Adrenal gland (tissue), 12 donors: ENCODE results near the gene BICD1. TPM values are rescaled to one million over a fixed set of nuclear protein-coding genes. Genes with fewer than 3 reads are reported as not detected.

Experiments
- DNase-seq, 7 donors: peaks; one replicate each; pipeline ENCODE4 v3.0.0-alpha.2; 2019 to 2020
- H3K27ac ChIP-seq, 5 donors: fragments of 200-600 bp; sonication (generic) in 4 of 5; 1 replicate in 3 of 5; 2 replicates in 2 of 5; pipeline versions ENCODE4 v1.5.1 to v1.8.0; 2016 to 2020; ENCODE audit warnings: mild to moderate bottlenecking in 1 of 5
- H3K27me3 ChIP-seq: fragments of 200-600 bp; 2 replicates; pipeline ENCODE4 v1.8.0; 2021
- H3K36me3 ChIP-seq, 2 donors: fragments of 200-600 bp; replicated peaks in 1 of 2; 1 replicate in 1 of 2; 2 replicates in 1 of 2; pipeline versions ENCODE4 v1.5.1 to v1.8.0; 2018 to 2022
- H3K4me1 ChIP-seq, 2 donors: fragments of 200-600 bp; replicated peaks in 1 of 2; 1 replicate in 1 of 2; 2 replicates in 1 of 2; pipeline versions ENCODE4 v1.5.1 to v1.8.0; 2018 to 2021
- H3K4me3 ChIP-seq, 4 donors: fragments of 200-600 bp; sonication (generic) in 3 of 4; one replicate each; pipeline ENCODE4 v1.5.1; 2016 to 2018
- H3K9me3 ChIP-seq, 3 donors: fragments of 200-600 bp; sonication (generic) in 1 of 3; replicated peaks in 1 of 3; 1 replicate in 2 of 3; 2 replicates in 1 of 3; pipeline versions ENCODE4 v1.5.1 to v1.8.0; 2016 to 2021
- POLR2A ChIP-seq, 2 donors: fragments of 450-650 bp; IDR thresholded peaks; one replicate each; pipeline ENCODE4 v1.6.1; 2017; ENCODE audit warnings: antibody characterized with exemption in 2 of 2, mild to moderate bottlenecking in 2 of 2, moderate library complexity in 1 of 2
- WGBS, 4 donors: extraction: QIAGEN DNeasy Blood & Tissue Kit in 2 of 4; methylation state at CpG; one replicate each; pipeline versions ENCODE4 v1.1.5 to v1.1.7; 2013 to 2017; 5-methylcytosine and 5-hydroxymethylcytosine counted together
- intact Hi-C, 2 donors: fragments of 100-400 bp; cut with DNase I; formaldehyde crosslinking; loops; one replicate each; pipeline versions ENCODE4 v1.14.1 to v1.15.0; 2022 to 2023
- polyA plus RNA-seq, 3 donors: library from polyadenylated mRNA; stranded (reverse); fragments of 200-250 nt in 2 of 3; fragments of 350-450 nt in 1 of 3; fragmentation: Illumina TruSeq in 1 of 3; extraction: RNeasy Lipid Tissue Mini Kit (QIAGEN cat#74804) in 1 of 3; gene quantifications; one replicate each; pipeline ENCODE4 v1.2.3, GENCODE V29; 2013 to 2014
- total RNA-seq, 9 donors: library from RNA; depleted of rRNA in 4 of 9; stranded (reverse); fragments of >200 nt in 4 of 9; fragments of 120-200 nt in 1 of 9; fragmentation: NEBNext Ultra II Directional in 1 of 9; extraction: Animal tissue kit (Norgen Biotek cat#: 25700) in 1 of 9; gene quantifications; one replicate each; pipeline versions ENCODE4 v1.1.0 to v1.2.4, GENCODE V29; 2013 to 2023
- TF ChIP-seq, protein P1 (sequence below), 6 experiments: fragments of 450-650 bp in 4 of 6; fragments of 200-600 bp in 2 of 6; sonication (generic) in 1 of 6; IDR thresholded peaks; 1 replicate in 5 of 6; 2 replicates in 1 of 6; pipeline versions ENCODE4 v1.5.1 to v1.8.0; 2016 to 2021; ENCODE audit warnings: antibody characterized with exemption in 6 of 6, mild to moderate bottlenecking in 2 of 6, moderate library complexity in 1 of 6
- donor health status: healthy with polysubstance abuse.
- donor health status: Bipolar disorder and iron deficiency.
- donor health status: DM: yes; HTN: yes; CAD: no.
- donor health status: DM: no; HTN: no; CAD: no.
- donor health status: DM: no; HTN: no; CAD: no.
- donor health status: DM: yes; HTN: yes; CAD: no.

BICD1 gene
- total and polyA plus RNA-seq, 12 donors: 2.9 to 18.2 (median 9.4) TPM

DNA sequence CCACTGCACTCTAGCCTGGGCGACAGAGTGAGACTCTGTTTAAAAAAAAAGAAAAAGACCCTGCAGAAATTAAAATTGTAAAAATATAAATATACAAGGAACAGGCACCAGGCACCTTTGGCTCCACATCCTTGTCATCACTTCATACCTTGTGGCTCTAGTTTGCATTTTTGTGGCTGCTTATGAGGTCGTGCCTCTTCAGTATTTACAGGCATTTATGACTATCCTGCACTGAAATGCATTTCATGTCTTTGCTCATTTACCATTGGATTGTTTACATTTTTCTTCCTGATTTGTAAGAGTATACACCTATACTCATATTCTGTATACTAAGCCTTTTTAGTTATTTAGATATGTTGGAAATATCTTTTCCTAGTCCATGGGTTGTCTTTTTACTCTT lies 20.1 kb downstream of the BICD1 start:
- Histone ChIP-seq H3K4me1 (no peaks in the 10 kb centered on the region), H3K9me3 (no peaks in the 10 kb centered on the region), H3K27me3 (no peaks in the 10 kb centered on the region), H3K36me3 (no peaks in the 10 kb centered on the region), H3K27ac (no peak overlapping the region), H3K4me3 (no peak overlapping the region)
- no peak for TF ChIP-seq POLR2A (IDR thresholded peaks at IDR 0.05)
- TF ChIP-seq, protein P1, sequence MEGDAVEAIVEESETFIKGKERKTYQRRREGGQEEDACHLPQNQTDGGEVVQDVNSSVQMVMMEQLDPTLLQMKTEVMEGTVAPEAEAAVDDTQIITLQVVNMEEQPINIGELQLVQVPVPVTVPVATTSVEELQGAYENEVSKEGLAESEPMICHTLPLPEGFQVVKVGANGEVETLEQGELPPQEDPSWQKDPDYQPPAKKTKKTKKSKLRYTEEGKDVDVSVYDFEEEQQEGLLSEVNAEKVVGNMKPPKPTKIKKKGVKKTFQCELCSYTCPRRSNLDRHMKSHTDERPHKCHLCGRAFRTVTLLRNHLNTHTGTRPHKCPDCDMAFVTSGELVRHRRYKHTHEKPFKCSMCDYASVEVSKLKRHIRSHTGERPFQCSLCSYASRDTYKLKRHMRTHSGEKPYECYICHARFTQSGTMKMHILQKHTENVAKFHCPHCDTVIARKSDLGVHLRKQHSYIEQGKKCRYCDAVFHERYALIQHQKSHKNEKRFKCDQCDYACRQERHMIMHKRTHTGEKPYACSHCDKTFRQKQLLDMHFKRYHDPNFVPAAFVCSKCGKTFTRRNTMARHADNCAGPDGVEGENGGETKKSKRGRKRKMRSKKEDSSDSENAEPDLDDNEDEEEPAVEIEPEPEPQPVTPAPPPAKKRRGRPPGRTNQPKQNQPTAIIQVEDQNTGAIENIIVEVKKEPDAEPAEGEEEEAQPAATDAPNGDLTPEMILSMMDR (IDR thresholded peaks at IDR 0.05): no peak
- DNase-seq: no peak
- intact Hi-C loops: no loop called here
- 90 to 94% (median 93%) methylated on average over 2 of the region's 2 CpGs for WGBS, 4 donors

DNA sequence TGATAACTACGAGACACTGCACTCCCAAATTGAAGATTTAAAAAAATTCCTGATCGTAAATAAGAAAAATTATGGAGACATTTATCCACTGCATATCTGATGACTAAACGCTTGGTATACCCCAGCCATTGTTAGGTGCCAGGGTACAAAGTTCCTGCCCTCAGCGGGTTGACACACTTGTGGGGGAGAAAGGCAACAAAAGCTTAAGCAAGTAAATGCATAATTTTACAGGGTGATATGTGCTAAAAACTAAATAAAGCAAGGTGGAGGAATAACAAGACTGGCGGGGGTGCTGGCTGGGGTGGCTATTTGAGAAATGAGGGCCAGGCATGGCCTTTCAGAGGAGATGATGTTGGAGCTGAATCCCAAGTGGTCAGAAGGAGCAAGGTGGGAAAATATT lies 25.0 kb downstream of the BICD1 start:
- Histone ChIP-seq H3K4me1 (no peaks in the 10 kb centered on the region), H3K27ac (no peak overlapping the region), H3K36me3 (no peaks in the 10 kb centered on the region), H3K4me3 (no peak overlapping the region), H3K9me3 (no peaks in the 10 kb centered on the region), H3K27me3 (no peaks in the 10 kb centered on the region)
- TF ChIP-seq, protein P1 (IDR thresholded peaks at IDR 0.05): no peak
- TF ChIP-seq POLR2A (IDR thresholded peaks at IDR 0.05): no peak
- WGBS, 4 donors: 92 to 97% (median 95%) methylated on average over 5 of the region's 5 CpGs
- DNase-seq: no peak
- intact Hi-C loops: no loop called here

DNA sequence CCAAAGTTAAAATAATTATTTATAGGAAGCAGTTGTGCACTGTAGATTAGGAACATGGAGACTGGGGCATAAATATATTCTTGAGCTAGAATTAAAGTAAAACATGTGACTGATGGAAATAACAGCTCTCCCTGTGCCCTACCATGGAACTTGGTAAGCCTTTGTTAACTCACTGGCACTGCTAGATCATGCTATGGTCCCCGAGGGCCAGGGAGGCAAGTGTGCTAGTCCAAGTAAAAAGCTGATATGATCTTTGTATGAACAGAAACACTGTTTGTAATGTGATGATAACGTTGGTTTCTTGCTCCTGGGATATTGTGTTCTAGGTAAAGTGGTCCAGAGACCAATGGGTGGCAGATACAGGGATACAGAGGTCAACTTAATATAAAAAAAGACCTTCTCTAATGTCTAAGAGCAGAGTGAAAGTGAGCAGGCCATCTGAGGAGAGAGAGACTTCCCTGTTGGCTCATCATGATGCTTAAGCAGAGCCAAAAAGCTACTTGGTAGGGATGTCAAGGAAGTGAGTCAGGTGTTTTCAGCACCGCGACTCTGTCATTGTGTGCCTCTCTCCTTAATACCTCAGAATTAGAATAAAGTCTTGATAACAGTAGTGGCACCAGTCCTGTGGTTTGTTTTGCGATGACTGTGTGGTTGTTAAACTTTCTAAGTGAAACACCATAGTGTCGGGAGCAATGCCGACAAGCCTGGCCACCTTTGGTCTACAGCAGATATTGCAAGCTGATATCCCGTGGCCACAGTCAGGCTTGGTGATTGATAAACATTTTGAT lies 27.6 kb downstream of the BICD1 start:
- no peaks in the 10 kb centered on the region for H3K9me3 ChIP-seq
- TF ChIP-seq POLR2A (IDR thresholded peaks at IDR 0.05): no peak
- TF ChIP-seq, protein P1 (IDR thresholded peaks at IDR 0.05): no peak
- intact Hi-C loops: no loop called here
- peaks cover 0 to 4% of the 10 kb centered on the region in 2 donors for H3K4me1 ChIP-seq
- DNase-seq: no peak
- no peaks in the 10 kb centered on the region for H3K36me3 ChIP-seq
- WGBS, 4 donors: 66 to 75% (median 70%) methylated on average over 8 of the region's 8 CpGs
- H3K27me3 ChIP-seq: no peaks in the 10 kb centered on the region
- H3K27ac ChIP-seq: peak overlapping the region in 1 of 5 donors; percentile 17
- no peak overlapping the region for H3K4me3 ChIP-seq

DNA sequence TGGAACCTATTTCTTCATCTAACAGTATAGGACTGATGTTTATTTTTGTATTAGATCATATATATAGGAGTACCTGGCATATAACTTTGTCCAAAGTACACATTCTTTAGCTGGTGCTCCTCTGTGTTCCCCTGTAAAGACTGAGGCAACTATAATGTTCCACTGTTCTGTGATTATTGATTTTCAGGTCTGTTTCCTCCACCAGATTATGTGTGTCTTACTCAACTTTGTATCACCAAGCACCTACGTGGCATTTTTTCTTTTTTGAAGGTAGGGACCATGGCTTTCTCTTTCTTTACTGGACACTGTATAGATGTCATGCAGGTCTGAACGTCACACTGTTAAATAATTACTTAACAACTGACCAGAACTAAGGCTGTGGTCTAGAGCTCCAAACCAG lies 29.3 kb downstream of the BICD1 start:
- no peaks in the 10 kb centered on the region for H3K9me3 ChIP-seq
- H3K4me1 ChIP-seq: peaks cover 0 to 4% of the 10 kb centered on the region in 2 donors
- no peak overlapping the region for H3K4me3 ChIP-seq
- no peaks in the 10 kb centered on the region for H3K27me3 ChIP-seq
- TF ChIP-seq, protein P1 (IDR thresholded peaks at IDR 0.05): no peak
- TF ChIP-seq POLR2A (IDR thresholded peaks at IDR 0.05): no peak
- H3K27ac ChIP-seq: no peak overlapping the region
- 86 to 94% (median 90%) methylated on average over 2 of the region's 2 CpGs for WGBS, 4 donors
- no peak for DNase-seq
- intact Hi-C loops: no loop called here
- no peaks in the 10 kb centered on the region for H3K36me3 ChIP-seq
